ENCODE results near the gene GLOD4. TPM values are rescaled to one million over a fixed set of nuclear protein-coding genes. Genes with fewer than 3 reads are reported as not detected.
"Not testable (repeated sequence)": the region's sequence is repeated elsewhere in the genome, so short reads cannot be mapped to it uniquely, and the experiment has no call there.

Gene GLOD4
- total and polyA plus RNA-seq, 4 donors, result 44.1 to 119 (median 90.6) TPM

DNA sequence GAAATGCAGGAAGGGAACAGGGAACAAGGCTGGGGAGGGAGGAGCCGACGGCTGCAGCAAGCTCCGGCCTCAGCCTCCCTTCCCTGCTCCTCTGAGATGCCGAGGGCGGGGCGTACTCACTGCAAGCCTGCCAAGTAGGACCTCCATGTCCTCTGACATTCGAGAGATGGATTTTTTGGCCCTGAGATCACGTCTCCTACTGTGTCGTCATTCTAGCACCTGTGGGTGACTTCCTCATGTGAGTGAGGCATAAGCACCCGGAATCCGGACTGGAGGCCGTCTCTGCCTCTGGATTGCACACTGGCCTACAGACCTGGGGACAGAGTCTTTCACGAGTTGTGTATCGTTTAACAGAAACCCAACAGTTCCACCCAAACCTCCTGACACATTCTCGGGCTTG, 14.5 kb upstream of the GLOD4 start:
- no peaks in the 10 kb centered on the region for H3K27me3 ChIP-seq (ENCODE audit: control insufficient read depth, insufficient read depth, low read length)
- H3K4me3 ChIP-seq (ENCODE audit: low read depth, low read length), result no peak overlapping the region
- 96% methylated on average over 13 of the region's 15 CpGs for WGBS (ENCODE audit: insufficient coverage)
- H3K9me3 ChIP-seq (ENCODE audit: control insufficient read depth, insufficient read depth, low read length), result no peaks in the 10 kb centered on the region
- peaks cover 27% of the 10 kb centered on the region for H3K4me1 ChIP-seq (ENCODE audit: control insufficient read depth, insufficient read depth, low read length)
- peaks cover 67% of the 10 kb centered on the region for H3K36me3 ChIP-seq (ENCODE audit: control insufficient read depth, insufficient read depth, low read length)
- H3K27ac ChIP-seq (ENCODE audit: low read depth, low read length), result no peak overlapping the region
- DNase-seq (ENCODE audit: low read depth in 4 of 6, low spot score in 6 of 6), result no peak

GRCh38 chr17:795721-796120, 13.6 kb upstream of the GLOD4 start:
- DNase-seq (ENCODE audit: low read depth in 4 of 6, low spot score in 6 of 6), result no peak
- 96% methylated on average over 6 of the region's 9 CpGs for WGBS (ENCODE audit: insufficient coverage)

DNA sequence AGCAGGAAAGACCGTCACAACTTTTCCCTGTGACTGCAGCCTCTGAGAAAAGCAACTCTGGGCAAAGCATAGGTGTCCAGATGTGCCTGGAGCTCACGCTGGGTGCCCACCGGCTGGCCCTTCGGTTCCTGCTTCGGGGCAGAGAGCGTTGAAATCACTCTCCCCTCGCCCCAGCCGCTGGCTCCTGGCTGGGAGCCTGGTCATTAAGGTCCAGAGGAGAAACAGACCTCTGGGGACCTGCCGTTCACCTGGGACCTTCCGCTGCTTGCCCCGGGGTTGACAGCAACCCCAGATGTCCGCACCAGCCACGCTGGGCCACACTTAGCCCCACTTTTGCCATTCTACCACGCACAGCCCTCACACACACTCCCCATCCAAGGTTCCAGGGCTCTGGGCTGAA, 13.2 kb upstream of the GLOD4 start:
- WGBS (ENCODE audit: insufficient coverage), result 47% methylated on average over 14 of the region's 14 CpGs
- Histone ChIP-seq H3K27ac (ENCODE audit: low read depth, low read length) (peak overlapping the region; percentile 49), H3K4me1 (ENCODE audit: control insufficient read depth, insufficient read depth, low read length) (peaks cover 27% of the 10 kb centered on the region), H3K27me3 (ENCODE audit: control insufficient read depth, insufficient read depth, low read length) (no peaks in the 10 kb centered on the region), H3K9me3 (ENCODE audit: control insufficient read depth, insufficient read depth, low read length) (no peaks in the 10 kb centered on the region), H3K36me3 (ENCODE audit: control insufficient read depth, insufficient read depth, low read length) (peaks cover 64% of the 10 kb centered on the region), H3K4me3 (ENCODE audit: low read depth, low read length) (peak overlapping the region; percentile 14)
- DNase-seq (ENCODE audit: low read depth in 4 of 6, low spot score in 6 of 6), result no peak

More at GRCh38 chr17:795721-796120, 13.6 kb upstream of the GLOD4 start:
- Histone ChIP-seq H3K9me3 (ENCODE audit: control insufficient read depth, insufficient read depth, low read length) (no peaks in the 10 kb centered on the region), H3K27me3 (ENCODE audit: control insufficient read depth, insufficient read depth, low read length) (no peaks in the 10 kb centered on the region), H3K4me1 (ENCODE audit: control insufficient read depth, insufficient read depth, low read length) (peaks cover 27% of the 10 kb centered on the region), H3K4me3 (ENCODE audit: low read depth, low read length) (no peak overlapping the region), H3K27ac (ENCODE audit: low read depth, low read length) (no peak overlapping the region), H3K36me3 (ENCODE audit: control insufficient read depth, insufficient read depth, low read length) (peaks cover 66% of the 10 kb centered on the region)

DNA sequence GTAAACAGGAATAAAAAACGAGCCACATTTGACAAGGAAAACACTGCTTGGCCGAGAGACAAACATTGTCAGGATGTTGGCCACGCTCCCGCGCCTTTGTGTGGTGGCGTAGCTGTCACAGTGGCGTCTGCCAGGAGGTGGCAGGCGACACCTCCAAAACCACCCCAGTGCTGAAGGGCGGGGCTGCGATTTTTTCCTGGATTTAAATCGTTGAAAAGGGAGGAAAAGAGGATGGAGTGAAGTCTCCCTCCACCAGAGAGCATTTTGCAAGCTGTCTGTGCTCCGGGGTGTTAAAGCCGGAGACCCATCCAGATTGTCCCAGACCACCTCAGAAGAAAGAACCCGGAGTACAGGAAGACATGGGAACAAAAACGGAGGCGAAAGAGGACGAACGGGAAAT, 12.8 kb upstream of the GLOD4 start:
- Histone ChIP-seq H3K9me3 (ENCODE audit: control insufficient read depth, insufficient read depth, low read length) (no peaks in the 10 kb centered on the region), H3K27ac (ENCODE audit: low read depth, low read length) (peak overlapping the region; percentile 49), H3K36me3 (ENCODE audit: control insufficient read depth, insufficient read depth, low read length) (peaks cover 64% of the 10 kb centered on the region), H3K27me3 (ENCODE audit: control insufficient read depth, insufficient read depth, low read length) (no peaks in the 10 kb centered on the region), H3K4me3 (ENCODE audit: low read depth, low read length) (peak overlapping the region; percentile 14), H3K4me1 (ENCODE audit: control insufficient read depth, insufficient read depth, low read length) (peaks cover 27% of the 10 kb centered on the region)
- peak; percentile 63 to 98 (median 84) for DNase-seq (ENCODE audit: low read depth in 4 of 6, low spot score in 6 of 6)
- WGBS (ENCODE audit: insufficient coverage), result 6% methylated on average over 12 of the region's 18 CpGs

DNA sequence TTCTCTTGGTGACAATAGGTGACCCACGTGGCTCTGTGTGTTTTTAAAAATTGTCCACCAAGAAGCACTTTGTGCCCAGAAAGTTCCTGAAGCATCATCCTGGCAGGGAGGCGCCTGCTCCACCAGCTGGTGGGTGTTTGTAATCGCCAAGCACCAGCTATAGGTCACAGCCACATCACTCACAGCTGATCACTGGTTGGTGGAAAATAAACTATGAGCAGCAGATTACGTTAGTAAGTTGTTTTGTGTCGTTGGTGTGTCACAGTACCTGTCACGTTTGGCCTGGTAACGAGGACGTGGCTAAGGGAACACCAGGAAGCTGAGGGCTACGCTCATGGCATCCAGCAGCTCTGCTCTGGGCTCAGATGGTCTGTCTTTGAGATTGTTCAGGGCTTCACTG, 10.2 kb upstream of the GLOD4 start:
- DNase-seq (ENCODE audit: low read depth in 4 of 6, low spot score in 6 of 6), result no peak
- WGBS (ENCODE audit: insufficient coverage), result 90% methylated on average over 7 of the region's 9 CpGs
- Histone ChIP-seq H3K4me3 (ENCODE audit: low read depth, low read length) (no peak overlapping the region), H3K27me3 (ENCODE audit: control insufficient read depth, insufficient read depth, low read length) (no peaks in the 10 kb centered on the region), H3K36me3 (ENCODE audit: control insufficient read depth, insufficient read depth, low read length) (peaks cover 72% of the 10 kb centered on the region), H3K4me1 (ENCODE audit: control insufficient read depth, insufficient read depth, low read length) (peaks cover 24% of the 10 kb centered on the region), H3K9me3 (ENCODE audit: control insufficient read depth, insufficient read depth, low read length) (no peaks in the 10 kb centered on the region), H3K27ac (ENCODE audit: low read depth, low read length) (no peak overlapping the region)

GRCh38 chr17:791829-792228, 9.7 kb upstream of the GLOD4 start:
- Histone ChIP-seq H3K4me3 (ENCODE audit: low read depth, low read length) (no peak overlapping the region), H3K9me3 (ENCODE audit: control insufficient read depth, insufficient read depth, low read length) (no peaks in the 10 kb centered on the region), H3K36me3 (ENCODE audit: control insufficient read depth, insufficient read depth, low read length) (peaks cover 71% of the 10 kb centered on the region), H3K27ac (ENCODE audit: low read depth, low read length) (no peak overlapping the region), H3K27me3 (ENCODE audit: control insufficient read depth, insufficient read depth, low read length) (no peaks in the 10 kb centered on the region), H3K4me1 (ENCODE audit: control insufficient read depth, insufficient read depth, low read length) (peaks cover 24% of the 10 kb centered on the region)
- whole genome bisulfite sequencing (ENCODE audit: insufficient coverage), result 92% methylated on average over 14 of the region's 19 CpGs
- DNase-seq (ENCODE audit: low read depth in 4 of 6, low spot score in 6 of 6), result no peak

DNA sequence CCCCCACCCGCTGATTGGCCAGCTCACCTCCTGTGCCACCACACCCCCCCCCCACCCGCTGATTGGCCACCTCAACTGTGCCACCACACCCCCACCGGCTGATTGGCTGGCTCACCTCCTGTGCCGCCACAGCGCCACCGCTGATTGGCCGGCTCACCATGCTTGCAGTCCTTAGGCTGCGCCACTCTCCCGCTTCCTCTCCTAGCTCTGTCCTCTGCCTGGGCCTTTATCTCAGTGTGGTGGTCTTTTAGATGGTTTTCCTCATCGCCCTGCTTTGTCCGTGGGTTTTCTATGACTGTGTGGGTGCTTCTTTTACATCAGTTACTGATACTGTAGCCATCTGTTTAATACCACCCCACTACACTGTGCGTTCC, 8.8 kb upstream of the GLOD4 start:
- no CpG with 5 or more reads among the region's 12 CpGs for WGBS (ENCODE audit: insufficient coverage)
- DNase-seq (ENCODE audit: low read depth in 4 of 6, low spot score in 6 of 6), result peak in 1 of 6 donors; percentile 86
- not testable (repeated sequence) for H3K27ac ChIP-seq (ENCODE audit: low read depth, low read length); H3K9me3 ChIP-seq (ENCODE audit: control insufficient read depth, insufficient read depth, low read length); H3K27me3 ChIP-seq (ENCODE audit: control insufficient read depth, insufficient read depth, low read length)
- H3K4me3 ChIP-seq (ENCODE audit: low read depth, low read length), result peak overlapping the region; percentile 16
- peaks cover 24% of the 10 kb centered on the region for H3K4me1 ChIP-seq (ENCODE audit: control insufficient read depth, insufficient read depth, low read length)
- H3K36me3 ChIP-seq (ENCODE audit: control insufficient read depth, insufficient read depth, low read length), result peaks cover 66% of the 10 kb centered on the region

DNA sequence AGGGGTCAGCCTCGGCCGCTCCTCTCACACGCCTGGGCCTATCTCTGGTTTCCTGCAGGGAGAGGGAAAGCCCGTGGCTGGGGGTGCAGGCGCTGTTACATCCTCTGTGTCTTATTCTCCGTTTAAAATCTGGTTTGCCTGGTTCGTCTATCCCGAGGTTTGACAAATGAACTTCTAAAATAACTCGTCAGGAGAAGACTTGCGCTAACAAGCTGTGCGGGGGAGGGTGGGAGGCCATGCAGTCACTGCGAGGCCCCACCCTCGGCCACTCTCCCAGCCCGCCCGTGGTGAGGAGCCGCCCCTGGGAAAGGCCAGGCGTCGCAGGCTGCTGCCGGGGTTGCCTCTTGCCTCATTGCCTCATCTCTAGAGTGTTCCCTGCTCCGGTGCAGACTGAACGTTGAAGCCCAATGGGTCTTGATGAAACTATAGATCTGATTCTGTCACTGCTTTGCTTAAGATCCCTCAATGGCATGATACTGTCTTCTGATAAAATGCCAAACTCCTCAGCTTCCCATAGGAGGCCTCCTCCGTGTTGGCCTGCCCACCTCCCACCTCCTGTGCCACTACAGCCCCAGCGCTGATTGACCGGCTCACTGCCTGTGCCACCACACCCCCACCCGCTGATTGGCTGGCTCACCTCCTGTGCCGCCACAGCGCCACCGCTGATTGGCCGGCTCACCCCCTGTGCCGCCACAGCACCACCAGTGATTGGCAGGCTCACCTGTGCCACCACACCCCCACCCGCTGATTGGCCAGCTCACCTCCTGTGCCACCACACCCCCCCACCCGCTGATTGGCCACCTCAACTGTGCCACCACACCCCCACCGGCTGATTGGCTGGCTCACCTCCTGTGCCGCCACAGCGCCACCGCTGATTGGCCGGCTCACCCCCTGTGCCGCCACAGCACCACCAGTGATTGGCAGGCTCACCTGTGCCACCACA, 8.1 kb upstream of the GLOD4 start:
- peaks cover 60% of the 10 kb centered on the region for H3K36me3 ChIP-seq (ENCODE audit: control insufficient read depth, insufficient read depth, low read length)

DNA sequence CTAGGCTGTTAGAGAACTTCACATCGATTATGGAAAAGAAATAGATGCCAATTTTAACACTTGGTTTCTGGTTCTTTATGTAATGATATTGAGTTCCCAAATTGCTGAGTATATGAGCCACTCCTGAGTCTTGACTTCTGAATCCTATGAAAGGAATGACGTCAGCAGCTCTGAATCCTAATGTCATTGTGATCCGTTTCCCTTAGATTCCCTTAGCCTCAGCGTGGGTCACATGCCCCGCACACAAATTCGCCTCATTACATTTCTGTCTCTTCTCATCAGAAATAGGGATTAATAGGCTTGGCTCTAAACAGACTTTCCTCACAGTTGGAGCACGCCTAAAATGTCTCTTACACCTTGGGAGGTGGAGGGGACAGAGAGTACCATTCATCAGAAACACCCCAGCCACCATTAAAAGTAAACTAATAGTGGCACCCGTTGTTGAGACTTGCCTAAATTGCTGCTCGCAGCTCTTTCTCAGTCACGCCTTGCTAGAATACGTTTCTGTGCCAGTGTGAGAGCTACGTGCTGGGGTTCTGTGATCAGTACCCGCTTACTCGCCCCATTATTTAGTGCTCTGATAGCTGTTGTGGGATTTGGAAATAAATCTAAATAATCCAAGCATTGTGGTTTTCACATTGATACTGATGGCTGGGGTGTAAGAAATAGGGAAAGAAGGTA, 7.2 kb upstream of the GLOD4 start:
- H3K27me3 ChIP-seq (ENCODE audit: control insufficient read depth, insufficient read depth, low read length), result no peaks in the 10 kb centered on the region
- no peaks in the 10 kb centered on the region for H3K9me3 ChIP-seq (ENCODE audit: control insufficient read depth, insufficient read depth, low read length)
- H3K4me1 ChIP-seq (ENCODE audit: control insufficient read depth, insufficient read depth, low read length), result peaks cover 11% of the 10 kb centered on the region
- peaks cover 60% of the 10 kb centered on the region for H3K36me3 ChIP-seq (ENCODE audit: control insufficient read depth, insufficient read depth, low read length)
- DNase-seq (ENCODE audit: low read depth in 4 of 6, low spot score in 6 of 6), result no peak
- H3K4me3 ChIP-seq (ENCODE audit: low read depth, low read length), result no peak overlapping the region
- H3K27ac ChIP-seq (ENCODE audit: low read depth, low read length), result no peak overlapping the region
- 83% methylated on average over 2 of the region's 14 CpGs for WGBS (ENCODE audit: insufficient coverage)

More for the DNA sequence above, 8.1 kb upstream of the GLOD4 start:
- 46% methylated on average over 29 of the region's 38 CpGs for WGBS (ENCODE audit: insufficient coverage)
- not testable (repeated sequence) for H3K9me3 ChIP-seq (ENCODE audit: control insufficient read depth, insufficient read depth, low read length); H3K27ac ChIP-seq (ENCODE audit: low read depth, low read length); H3K4me3 ChIP-seq (ENCODE audit: low read depth, low read length); H3K27me3 ChIP-seq (ENCODE audit: control insufficient read depth, insufficient read depth, low read length)
- peaks cover 18% of the 10 kb centered on the region for H3K4me1 ChIP-seq (ENCODE audit: control insufficient read depth, insufficient read depth, low read length)
- DNase-seq (ENCODE audit: low read depth in 4 of 6, low spot score in 6 of 6), result peak in 2 of 6 donors; percentile 56 to 92

Measured in spinal cord (tissue), 10 donors.